ENCODE results near the gene CYB561D1.

CYB561D1 gene

DNA sequence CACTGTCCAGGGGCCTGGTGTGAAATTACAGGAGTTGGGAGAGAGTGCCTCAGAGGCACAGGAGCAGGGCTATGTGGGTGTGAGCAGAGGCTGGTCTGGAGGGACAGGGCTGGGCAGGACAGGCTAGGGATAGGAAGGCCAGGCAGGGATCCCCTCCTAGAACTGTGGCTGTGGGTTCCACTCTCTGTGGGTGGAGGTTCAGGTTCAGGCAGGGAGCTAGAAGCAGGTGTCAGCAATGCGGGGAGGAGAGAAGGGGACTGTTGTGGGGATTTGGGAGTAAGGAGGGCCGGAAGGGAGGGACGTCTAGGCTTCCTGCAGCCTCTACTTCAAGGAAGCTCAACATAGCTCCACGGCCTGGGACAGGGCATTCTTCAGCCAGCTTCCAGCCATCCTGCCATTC, 37.5 kb downstream of the CYB561D1 start:
- no peak for DNase-seq

DNA sequence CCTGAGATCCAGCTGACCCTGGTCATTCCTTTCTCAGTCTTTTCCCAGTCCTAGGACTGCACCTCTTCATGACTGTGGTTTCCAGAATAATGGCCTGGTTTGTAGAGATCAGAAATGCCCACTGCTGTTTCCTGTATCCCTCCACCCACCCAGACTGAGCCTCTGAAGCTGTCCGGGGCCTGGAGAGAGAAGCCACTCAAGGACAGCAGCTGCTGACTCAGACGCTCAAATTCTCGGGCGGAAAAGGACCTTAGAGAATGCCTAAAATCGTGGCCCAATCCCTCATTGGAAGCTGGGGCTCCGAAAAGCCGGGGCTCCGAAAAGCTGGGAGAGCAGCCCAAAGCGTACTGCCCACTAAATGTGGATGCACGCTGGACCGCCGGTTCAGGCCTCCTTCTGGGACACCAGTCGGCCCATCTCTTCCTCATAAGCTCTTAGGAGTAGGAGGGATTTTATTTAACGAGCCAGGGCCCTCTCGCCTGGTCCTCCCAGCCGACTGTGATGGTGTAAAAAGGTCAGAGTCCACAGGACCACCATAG, 38.0 kb downstream of the CYB561D1 start:
- no peak for DNase-seq

- DNase-seq = peak; percentile 85
Observed at GRCh38 chr1:109532365-109533136, 38.7 kb downstream of the CYB561D1 start.

GRCh38 chr1:109534307-109534858, 40.5 kb downstream of the CYB561D1 start:
- no peak for DNase-seq

DNA sequence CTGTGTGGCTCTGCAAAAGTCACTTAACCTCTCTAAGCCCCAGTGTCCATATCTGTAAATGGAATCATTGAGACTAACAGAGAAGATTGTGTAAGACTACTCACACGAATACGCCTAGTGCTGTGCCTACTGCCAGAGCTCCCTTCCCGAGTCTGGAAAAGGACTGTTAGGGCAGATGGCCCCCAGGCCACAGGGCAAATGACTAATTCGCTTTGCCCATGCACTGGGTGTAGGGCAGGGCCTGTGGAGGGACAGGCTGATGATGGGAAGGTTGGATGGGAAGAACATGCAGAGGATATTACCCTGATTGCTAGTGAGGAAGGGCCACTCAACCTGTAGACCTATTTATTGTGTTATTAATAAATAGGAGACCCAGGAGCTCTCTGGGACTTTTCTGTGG, 41.6 kb downstream of the CYB561D1 start:
- no peak for DNase-seq

- DNase-seq = no peak
Observed at GRCh38 chr1:109535971-109536491, 42.1 kb downstream of the CYB561D1 start.

DNA sequence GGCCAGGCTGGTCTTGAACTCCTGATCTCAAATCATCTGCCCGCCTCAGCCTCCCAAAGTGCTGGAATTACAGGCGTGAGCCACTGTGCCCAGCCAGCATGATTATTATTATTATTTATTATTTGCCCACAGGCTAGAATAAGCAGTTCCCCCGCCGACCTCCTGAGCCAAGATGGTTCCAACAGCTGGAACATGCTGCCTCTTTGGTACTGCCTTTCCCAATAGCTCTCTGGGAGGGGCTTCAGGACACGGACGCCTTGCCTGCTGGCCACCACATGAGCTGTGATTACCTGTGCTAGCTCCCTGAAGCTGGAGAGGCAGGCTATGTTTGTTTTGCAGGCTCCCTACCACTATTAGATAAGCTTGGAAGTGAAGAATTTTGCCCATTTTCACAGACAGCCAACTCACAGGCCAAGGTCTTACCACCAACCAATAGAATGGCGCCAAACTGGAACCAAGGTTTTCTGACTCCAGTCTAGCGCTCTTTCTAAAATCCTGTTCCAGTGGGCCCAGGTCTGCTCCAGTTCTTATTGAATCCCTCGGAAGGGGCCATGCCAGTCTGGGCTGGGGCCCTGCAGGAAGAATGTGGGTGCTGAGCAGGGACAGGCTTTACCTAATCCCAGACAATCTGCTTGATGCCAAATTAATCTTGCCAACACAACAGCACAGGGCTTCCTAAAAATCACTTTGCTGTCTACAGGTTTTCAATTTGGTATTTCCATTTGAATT, 43.7 kb downstream of the CYB561D1 start:
- no peak for DNase-seq

DNA sequence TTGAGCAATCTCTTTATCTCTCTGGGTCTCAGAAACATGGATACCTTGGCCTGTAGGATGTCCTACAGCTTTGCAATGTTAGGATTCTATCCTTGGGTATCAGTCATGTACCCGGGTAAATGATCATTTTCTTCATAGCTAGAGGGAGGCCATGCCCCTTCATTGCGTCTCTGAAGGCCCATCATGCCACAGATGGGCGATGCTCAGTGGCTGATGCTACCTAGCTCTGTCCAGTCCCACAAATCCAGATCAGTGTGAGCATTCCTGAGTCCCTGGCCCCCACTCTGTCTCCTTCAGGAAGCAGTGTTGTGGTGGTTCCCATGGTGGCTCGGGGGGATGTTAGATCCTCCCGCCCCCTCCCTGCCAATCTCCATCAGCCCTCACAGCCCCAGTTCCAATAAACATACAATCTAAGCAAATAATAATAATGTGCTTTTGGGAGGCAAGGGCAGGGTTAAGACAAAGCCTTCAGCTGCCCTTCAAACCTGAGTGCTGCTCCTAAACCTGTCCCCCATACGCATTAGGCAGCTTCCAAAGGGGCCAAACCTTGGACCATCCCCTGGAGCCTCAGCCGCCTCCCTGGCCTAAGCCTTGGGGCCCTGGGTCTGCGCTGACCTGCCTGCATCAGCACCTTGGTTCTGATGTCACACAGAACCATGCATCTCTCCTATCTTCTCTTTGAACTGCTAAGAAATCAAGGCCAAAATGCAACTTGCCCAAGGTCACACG, 45.1 kb downstream of the CYB561D1 start:
- DNase-seq = no peak

GRCh38 chr1:109539676-109540075, 45.8 kb downstream of the CYB561D1 start, which contains the start of gene GPR61:
GPR61 (plus strand) TSS chr1:109539872; CDS start chr1:109543023, 3,151 bp downstream.
- DNase-seq = no peak

- no peak for DNase-seq
Observed at GRCh38 chr1:109541102-109541501, 47.2 kb downstream of the CYB561D1 start.

- no peak for DNase-seq
Observed at GRCh38 chr1:109542657-109543056, 48.8 kb downstream of the CYB561D1 start.

DNA sequence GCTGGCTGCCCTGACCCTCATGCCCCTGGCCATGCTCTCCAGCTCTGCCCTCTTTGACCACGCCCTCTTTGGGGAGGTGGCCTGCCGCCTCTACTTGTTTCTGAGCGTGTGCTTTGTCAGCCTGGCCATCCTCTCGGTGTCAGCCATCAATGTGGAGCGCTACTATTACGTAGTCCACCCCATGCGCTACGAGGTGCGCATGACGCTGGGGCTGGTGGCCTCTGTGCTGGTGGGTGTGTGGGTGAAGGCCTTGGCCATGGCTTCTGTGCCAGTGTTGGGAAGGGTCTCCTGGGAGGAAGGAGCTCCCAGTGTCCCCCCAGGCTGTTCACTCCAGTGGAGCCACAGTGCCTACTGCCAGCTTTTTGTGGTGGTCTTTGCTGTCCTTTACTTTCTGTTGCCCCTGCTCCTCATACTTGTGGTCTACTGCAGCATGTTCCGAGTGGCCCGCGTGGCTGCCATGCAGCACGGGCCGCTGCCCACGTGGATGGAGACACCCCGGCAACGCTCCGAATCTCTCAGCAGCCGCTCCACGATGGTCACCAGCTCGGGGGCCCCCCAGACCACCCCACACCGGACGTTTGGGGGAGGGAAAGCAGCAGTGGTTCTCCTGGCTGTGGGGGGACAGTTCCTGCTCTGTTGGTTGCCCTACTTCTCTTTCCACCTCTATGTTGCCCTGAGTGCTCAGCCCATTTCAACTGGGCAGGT, 49.5 kb downstream of the CYB561D1 start:
- no peak for DNase-seq

DNA sequence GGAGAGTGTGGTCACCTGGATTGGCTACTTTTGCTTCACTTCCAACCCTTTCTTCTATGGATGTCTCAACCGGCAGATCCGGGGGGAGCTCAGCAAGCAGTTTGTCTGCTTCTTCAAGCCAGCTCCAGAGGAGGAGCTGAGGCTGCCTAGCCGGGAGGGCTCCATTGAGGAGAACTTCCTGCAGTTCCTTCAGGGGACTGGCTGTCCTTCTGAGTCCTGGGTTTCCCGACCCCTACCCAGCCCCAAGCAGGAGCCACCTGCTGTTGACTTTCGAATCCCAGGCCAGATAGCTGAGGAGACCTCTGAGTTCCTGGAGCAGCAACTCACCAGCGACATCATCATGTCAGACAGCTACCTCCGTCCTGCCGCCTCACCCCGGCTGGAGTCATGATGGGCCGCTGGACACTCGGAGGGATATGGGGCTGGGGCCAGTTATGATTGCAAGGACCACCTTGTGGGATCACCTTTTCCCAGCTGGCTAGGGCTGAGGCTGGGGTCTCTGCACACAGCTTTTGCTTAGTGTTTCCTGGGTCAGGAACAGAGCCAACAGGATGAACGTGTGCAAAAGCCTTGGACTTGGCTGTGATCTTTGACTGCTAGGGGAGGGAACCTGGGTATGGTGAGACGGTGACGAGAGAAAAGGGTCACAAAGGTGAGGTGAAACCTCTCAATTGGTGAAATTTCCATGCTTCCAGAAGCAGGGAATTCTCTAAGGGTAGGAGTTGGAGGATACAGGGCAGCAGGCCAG, 50.3 kb downstream of the CYB561D1 start:
- no peak for DNase-seq

GRCh38 chr1:109546311-109547109, 52.6 kb downstream of the CYB561D1 start:
- DNase-seq = peak; percentile 88

DNA sequence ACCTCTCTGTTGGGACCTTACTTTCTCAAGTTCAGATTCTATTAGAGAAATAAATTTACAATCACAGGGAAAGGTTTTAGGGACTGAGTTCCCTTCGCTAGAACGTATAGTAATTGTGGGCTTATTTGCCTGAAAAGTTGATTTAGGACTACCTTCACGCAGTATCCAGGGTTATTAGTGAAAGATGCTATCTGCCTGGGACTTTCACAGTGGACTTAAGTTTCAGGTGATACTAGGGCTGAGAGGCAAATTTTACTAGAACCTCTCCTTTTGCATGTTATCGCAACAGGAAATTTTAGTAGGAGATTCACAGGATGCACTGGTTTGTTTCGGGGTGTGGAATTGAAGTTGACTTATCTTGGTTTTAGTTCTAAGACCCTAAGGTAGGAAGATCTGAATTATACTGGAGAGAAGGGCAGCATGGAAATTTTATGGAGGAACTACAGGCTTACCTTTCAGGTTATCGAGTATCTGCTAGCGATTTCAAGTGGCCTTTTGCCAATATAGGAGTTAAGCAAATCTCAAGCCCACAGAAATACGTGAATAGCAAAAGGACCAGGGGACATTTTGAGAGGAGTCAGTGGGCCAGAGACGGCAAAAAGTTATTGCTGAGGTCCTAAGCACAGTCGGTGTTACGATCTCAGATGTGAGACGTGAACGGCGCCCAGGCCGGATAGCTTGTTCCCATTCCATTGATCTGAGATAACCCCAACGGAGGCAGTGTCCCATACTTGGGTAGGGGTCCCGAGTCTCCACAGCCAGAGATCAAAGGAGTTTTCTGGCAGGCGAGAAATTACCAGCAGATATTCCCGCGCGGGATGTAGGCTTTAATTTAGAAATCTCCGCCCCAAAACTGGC, 53.8 kb downstream of the CYB561D1 start:
- DNase-seq = no peak

DNA sequence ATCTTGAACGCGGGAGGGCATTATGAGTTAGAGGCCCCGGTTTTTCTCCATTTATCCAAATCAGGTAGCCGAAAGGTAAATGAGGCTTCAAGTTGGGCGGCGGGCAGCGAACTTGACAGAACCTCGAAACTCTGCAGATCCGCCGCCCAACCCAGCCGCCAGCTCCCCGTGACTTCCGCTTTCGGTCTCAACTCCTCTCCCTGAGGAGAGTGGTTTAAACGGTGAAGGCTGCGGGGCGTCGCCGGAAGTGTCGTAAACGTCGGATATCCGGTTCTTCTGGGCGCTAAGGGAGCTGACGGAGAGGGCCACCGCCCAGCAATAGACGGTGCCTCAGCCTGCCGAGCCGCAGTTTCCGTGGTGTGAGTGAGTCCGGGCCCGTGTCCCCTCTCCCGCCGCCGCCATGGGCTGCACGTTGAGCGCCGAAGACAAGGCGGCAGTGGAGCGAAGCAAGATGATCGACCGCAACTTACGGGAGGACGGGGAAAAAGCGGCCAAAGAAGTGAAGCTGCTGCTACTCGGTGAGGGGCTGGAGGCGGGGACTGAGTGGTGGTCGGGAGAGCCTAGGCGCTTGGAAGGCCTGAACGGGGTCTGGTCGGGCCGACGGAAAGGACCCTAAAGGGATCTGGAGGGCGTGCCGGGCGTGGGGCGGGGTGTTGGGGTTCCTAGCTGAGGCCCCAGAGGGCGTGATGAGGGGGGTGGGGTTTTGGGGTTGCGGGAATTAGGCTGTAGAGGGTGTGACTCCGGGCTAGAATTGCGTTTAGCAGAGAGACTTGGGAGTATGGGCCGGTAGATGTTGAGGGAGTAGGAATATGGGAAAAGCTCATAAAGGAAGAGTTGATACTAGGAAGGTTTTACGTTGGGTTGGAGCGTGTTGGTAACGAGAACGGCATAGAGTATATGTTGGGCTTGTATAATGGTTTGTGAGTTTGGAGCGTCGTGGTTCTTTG, 54.7 kb downstream of the CYB561D1 start, which contains the start of gene GNAI3:
Gene GNAI3, plus strand, starts transcription at position 295 of the 947 bp plus-strand sequence. Its CDS starts 106 bp downstream, at position 401.
- peak; percentile 92 for DNase-seq

Data from NCI-H146 (cell line).